Kidney tubule cell (primary cell): Measurements from ENCODE around the gene WDR93.
"Not testable (repeated sequence)": the region's sequence is repeated elsewhere in the genome, so short reads cannot be mapped to it uniquely, and the experiment has no call there.

Source experiments
- DNase-seq: peaks from one replicate; pipeline ENCODE4 v3.0.0-alpha.2; 2018; ENCODE audit warnings: low spot score

Gene WDR93

DNA sequence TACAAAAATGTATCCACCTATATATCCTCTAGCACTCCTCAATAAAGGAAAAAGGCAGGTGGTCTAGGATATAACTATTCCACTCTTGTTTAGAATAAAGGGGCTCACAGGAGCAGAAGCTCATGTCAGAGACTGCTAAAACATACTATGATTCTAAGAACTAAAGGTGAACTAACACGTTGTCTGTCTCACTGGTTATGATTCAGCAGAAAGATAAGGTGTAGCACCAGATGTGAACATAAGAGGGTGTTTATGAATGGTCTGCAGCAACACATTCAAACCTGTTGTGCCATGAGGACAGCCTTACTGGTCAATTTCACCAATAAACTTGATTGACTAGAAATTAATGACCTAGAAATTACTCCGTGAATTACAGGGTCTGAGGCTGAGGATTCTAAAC, 4.6 kb upstream of the WDR93 start:
- DNase-seq, result no peak

DNA sequence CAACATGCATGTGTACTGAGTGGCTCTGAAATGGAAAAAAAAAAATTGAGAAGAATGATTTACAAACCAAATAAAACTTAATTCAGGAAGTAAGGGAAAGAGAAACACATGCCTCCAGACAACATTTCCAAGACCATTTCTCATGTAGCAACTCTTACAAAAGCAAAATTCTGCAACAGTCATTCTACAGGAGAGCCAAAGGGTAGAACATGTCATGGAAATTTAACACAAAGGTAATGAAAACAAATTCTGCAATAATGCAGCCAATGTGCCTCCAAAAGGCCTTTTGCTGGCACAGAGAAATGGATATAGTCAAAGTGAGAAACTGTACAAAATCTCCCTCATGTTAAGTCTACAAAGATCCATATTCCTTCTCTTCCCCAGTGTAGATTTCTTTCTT, 4.1 kb upstream of the WDR93 start:
- DNase-seq, result no peak

DNA sequence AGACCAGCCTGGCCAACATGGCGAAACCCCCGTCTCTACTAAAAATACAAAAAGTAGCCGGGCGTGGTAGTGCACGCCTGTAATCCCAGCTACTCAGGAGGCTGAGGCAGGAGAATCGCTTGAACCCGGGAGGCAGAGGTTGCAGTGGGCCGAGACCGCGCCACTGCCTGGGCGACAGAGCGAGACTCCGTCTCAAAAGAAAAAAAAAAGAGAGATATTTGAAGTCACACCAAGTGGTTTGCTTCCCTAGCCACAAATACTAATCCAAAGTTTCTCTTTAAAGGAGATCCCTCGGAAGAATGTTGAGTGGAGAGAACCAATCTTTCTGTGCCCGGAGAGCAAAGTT, 708 bp upstream of the WDR93 start:
- DNase-seq, result not testable (repeated sequence)

DNA sequence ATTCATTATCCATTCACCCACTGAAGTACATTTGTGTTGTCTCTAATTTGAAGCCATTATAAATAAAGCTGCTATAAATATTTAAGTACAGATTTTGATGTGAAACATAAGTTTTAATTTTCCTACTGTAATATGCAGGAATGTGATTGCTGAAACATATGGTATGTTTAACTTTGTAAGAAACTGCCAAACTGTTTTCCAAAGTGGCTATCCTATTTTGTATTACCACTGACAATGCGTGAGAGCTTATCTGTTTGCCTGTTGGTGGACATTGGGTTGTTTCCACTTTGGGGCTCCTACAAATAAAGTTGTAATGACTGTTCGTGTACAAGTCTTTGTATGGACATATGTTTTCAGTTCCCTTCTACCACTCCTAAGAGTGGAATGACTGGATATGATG, 2.5 kb downstream of the WDR93 start:
- DNase-seq, result no peak

DNA sequence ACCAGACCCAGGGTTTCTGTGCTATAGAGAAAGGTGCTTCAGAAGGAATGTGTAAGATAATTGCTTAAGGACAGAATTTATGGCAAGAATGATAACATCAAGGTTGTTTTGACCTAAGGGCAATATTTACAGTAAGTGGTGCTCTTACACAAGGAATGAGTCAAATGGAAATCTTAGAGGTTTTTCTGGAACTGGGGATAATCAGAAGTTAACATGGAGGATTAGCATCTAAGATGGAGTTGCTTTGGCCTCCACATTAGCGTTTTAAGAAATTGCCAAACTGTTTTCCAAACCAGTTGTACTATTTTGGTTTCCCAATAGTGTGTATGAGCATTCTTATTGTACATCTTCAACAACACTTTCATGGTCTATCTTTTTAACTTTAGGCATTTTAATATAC, 3.1 kb downstream of the WDR93 start:
- DNase-seq, result no peak

DNA sequence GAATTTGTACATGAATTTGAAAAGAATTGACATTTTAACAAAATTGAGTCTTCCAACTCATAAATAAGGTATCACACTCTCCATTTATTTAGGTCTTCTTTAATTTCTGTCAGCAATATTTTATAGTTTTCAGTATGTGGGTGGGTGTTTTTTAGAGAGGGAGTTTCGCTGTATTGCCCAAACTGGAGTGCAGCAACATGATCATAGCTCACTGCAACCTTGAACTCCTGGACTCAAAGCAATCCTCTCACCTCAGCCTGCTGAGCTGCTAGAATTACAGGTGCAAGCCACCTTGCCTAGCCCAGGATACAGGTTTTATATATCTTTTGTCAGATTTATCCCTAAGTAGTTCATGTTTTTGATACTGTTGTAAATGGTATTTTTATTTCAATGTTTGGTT, 4.6 kb downstream of the WDR93 start:
- no peak for DNase-seq

DNA sequence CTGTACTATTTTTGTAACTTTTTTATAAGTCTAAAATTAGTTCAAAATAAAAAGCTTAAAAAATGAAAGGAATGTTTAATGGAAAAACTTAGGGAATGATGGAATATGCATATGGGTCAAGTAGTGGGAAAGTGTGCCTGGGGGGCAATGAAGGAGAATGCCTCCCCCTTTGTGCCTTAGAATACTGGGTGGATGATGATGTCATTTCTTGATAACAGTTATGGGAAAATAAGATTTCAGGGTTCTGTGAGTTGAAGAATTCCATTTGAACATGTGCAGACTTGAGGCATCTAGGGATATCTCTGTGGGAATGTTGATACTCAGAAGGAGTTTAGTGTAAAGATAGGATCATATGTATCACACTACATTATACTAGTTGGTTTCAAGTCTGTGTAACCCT, 13.8 kb downstream of the WDR93 start:
- DNase-seq, result no peak

DNA sequence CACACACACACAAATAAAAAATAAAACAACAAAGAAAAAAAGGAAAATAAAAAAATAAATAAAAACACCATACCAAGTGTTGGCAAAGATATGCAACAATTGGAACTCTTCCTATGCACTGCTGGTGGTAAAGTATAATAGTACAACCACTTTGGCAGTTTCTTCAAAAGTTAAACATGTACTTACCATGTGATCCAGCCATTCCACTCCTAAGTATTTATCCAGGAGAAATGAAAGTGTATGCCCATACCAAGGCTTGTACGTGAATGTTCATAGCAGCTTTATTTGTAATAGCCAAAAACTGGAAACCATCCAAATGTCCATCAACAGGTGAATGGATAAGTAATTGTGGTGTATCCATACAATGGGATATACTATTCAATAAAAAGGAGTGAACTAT, 17.0 kb downstream of the WDR93 start:
- DNase-seq, result no peak

DNA sequence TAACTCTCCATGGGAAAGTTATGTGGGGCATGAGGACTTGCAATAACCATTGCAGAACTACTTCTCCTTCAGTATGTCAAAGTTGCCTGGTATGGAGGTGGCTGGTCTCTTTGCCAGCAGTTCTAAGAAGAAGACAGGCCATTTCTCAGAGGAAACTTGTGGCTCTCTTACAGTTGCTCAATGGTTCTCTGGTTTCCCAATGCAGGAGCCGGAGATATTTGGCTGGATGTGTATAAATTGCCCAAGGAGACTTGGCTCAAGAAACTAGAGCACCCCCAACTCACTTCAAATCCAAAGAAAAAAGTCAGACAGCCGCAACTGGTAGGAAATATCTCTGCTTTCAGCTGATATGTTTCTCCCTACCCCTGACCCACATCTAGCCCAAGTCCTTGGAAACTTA, 24.2 kb downstream of the WDR93 start:
- no peak for DNase-seq

DNA sequence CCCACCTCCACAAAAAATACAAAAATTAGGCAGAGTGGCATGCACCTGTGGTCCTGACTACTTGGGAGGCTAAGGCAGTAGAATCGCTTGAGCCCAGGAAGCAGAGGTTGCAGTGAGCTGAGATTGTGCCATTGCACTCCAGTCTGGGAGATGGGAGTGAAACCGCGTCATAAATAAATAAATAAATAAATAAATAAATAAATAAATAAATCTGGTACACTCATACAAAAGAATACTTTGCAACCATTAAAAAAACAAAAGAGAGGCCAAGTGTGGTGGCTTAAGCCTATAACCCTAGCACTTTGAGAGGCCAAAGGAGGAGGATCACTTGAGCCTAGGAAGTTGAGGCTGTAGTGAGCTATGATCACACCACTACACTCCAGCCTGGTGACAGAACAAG, 32.4 kb downstream of the WDR93 start:
- DNase-seq, result no peak

DNA sequence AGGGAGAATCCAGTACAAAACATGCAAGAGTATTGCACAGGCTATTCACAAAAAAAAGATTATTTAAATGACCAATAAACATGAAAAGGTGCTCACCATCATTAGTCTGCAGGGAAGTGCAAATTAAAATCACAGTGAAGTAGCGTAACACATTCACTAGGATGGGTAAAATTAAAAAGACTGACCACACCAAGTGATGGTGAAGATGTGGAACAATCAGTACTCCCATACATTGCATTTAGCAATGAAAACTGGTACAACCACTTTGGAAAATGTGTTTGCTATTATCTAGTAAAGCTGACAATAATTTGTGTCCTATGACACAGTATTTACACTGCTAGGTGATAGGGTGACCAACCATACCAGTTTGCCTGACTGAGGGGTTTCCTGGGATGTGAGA, 34.0 kb downstream of the WDR93 start:
- no peak for DNase-seq

DNA sequence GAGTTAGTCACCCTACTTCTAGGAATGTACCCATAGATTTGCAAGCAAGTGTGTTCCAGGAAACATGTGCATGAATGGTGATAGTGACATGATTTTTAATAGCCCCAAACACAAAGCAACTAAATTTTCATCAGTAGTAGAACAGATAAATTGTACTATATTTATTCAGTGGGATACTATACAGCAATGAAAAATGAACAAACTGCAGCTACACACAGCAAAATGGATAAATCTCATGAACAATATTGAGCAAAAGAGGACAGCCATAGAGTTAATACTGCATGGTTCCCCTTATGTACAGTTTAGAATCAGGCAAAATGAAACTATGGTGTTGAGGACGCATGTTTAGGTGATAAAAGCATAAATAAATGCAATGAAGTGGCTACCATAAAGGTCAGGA, 34.5 kb downstream of the WDR93 start:
- no peak for DNase-seq

DNA sequence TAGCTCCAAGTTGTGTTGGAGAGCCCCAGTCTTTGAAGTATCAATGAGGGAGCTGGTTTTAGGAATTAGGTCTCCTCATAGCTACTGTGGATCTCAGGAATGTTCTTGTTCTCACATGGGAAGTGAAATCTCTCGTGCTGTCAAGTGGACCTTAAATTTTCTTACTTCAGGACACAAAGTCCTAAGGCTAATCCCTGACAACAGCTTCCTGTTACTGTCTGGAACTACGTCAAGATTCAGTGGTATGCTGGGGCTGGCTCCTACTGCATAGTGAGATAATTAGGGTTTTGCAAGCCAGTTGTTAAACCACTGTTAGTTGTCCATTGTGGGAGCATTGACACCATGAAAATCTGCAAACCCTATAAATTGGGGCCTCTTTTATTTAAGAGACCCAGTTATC, 37.6 kb downstream of the WDR93 start:
- DNase-seq, result no peak

DNA sequence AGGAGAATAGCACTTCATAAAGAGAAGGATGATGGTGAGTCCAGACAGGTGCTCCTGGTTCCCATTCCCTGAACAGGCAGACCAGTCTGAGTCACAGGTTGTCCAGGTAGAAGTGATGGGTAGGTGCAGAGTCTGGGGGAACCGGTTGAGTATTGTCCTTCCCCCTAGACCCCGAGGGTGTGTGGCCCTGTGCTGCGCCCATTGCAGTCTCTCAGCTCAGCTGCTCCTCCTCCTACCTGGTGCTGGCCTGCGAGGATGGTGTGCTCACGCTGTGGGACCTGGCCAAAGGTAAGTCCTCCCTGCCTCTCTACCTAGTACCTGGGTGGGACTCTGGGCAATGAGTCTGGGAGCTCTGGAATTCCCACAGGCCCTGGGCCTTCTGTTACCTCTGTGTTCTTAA, 40.7 kb downstream of the WDR93 start:
- no peak for DNase-seq

DNA sequence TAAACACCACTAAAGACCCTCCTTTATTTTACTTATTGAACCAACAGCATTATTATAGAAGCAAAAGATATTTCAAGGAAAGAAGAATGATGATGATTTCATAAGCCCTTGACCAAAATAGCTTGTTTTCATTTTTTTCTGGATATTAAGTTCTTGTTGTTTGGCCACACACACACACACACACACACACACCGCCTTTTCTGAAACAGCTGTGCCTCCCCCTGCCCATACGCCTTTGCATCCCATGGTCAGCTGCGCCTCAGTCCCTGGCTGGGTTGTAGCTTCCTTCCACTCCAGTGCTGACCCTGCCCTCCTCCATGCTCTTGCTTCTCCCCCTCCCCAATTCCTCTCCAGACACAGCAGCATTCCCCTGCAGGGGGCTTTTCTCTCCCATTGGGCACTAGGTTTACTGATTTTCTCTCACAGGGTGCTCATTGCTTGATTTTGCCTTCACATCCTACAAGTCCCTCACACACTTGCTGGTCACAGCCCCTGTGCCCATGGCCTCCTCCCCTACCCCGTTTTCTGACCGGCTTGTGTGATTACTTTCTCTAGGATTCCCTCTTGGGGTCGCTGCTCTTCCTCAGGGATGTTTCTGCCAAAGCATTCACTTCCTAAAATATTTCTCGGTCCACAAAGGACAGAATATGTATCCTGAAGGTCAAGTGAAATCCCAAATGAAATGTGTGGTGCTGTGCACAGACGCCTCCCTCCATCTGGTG, 42.0 kb downstream of the WDR93 start:
- DNase-seq, result no peak

DNA sequence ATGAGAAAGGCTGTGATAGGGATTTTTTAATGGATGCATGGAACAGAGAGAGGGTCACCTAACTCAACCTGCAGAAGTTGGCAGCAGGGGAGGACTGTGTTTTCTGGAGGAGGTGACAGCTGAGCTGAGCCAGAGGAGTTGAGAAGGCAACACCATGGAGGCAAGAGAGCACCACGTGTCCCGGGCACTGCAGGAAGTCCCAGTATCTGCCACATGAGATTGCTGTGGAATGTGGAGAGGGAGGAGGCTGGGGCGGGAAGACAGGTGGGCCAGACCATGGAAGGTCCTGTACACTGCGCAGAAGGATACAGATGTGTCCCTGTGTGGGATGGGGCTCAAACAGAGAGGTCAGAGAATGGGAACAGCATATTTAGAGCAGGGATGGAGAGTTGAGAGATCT, 45.2 kb downstream of the WDR93 start:
- no peak for DNase-seq

DNA sequence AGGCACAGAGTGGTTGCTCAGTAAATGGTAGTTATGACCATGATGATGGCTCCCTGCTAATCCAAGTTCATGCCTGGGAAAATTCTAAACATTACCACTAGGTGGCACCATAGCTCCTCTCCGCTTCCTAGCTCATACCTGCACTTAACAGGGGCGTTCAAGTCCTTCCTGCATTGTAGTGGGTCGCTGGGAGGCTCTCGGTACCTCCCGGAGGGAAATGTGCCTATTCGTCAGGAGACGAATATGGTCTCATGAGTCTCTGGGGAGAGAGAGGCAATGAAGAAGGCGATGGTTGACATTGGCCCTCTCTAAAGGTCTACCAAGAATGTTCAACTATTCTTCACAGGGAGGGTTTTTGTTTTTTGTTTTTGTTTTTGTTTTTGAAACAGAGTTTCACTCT, 49.5 kb downstream of the WDR93 start:
- DNase-seq, result peak; percentile 79

DNA sequence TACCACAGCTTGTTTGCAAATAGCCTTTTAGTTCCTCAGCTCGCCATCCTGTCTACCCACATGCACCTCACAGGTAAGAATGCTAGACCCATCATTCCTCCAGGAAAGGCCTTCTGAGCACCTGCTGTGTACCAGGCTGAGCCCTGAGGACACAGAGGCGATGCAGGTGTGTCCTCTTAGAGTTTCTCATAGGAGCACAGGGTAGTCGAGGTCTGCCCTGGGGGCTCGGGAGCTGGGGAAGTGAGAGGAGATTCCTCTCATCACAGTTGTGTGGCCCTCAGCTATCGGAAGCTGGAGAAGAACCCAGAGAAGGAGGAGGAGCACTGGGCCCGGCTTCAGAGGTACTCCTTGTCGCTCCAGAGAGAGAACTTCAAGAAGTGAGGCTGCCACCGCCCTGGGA, 52.4 kb downstream of the WDR93 start:
- DNase-seq, result no peak

DNA sequence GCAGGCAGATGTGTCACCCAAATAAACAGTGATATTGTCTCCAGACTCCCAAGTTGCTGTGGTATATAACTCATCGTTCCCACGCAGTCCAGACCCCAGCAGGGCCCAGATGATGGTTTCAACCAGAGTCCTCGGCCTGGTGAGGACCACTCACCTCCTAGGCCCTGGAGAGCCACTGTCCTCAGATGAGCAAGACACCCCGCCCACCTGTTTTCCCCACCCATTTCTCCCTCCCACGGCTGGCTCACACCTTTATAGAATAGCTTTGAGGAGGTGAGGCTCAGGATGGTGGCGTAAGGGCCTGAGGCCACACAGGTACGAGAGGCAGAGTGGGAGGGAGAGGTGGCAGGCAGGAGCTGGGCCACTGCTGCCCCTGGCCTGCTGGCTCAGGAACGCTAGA, 53.0 kb downstream of the WDR93 start:
- DNase-seq, result no peak

DNA sequence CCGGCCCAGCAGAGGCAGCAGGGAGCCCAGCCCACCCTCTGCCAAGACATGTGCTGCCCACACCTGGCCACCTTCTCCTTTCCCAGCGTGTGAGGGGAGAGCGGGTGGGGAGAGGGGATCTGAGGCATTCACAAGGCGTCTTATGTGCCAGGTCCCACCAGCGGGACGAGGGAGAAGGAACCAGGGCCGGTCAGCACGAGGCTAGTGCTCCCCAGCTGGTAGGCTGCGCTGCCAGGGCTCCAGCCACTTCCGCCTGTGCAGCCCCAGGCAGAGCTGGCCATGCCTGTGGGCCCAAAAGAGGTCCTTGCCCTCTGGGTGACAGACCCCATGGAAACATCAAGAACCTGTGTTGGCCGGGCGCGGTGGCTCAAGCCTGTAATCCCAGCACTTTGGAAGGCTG, 54.5 kb downstream of the WDR93 start:
- DNase-seq, result no peak

DNA sequence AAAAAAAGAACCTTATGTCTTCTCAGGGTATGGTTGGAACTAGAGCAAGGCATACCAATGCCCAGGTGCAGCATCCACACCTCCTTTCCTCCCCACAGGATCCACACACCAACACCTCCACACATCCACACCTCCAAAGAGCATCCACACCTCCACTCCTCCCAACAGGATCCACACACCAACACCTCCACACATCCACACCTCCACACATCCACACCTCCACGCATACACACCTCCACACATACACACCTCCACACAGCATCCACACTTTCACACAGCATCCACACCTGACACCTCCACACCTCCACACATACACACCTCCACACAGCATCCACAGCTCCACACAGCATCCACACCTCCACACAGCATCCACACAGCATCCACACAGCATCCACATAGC, 55.2 kb downstream of the WDR93 start:
- no peak for DNase-seq

DNA sequence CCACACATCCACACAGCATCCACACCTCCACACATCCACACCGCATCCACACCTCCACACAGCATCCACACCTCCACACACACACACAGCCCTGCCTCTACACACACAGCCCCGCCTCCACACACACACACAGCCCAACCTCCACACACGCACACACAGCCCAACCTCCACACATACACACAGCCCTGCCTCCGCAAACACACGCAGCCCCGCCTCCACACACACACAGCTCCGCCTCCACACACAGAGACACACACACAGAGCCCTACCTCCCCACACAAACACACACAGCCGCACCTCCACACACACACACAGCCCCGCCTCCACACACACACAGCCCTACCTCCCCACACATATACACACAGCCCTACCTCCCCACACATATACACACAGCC, 55.8 kb downstream of the WDR93 start:
- no peak for DNase-seq

DNA sequence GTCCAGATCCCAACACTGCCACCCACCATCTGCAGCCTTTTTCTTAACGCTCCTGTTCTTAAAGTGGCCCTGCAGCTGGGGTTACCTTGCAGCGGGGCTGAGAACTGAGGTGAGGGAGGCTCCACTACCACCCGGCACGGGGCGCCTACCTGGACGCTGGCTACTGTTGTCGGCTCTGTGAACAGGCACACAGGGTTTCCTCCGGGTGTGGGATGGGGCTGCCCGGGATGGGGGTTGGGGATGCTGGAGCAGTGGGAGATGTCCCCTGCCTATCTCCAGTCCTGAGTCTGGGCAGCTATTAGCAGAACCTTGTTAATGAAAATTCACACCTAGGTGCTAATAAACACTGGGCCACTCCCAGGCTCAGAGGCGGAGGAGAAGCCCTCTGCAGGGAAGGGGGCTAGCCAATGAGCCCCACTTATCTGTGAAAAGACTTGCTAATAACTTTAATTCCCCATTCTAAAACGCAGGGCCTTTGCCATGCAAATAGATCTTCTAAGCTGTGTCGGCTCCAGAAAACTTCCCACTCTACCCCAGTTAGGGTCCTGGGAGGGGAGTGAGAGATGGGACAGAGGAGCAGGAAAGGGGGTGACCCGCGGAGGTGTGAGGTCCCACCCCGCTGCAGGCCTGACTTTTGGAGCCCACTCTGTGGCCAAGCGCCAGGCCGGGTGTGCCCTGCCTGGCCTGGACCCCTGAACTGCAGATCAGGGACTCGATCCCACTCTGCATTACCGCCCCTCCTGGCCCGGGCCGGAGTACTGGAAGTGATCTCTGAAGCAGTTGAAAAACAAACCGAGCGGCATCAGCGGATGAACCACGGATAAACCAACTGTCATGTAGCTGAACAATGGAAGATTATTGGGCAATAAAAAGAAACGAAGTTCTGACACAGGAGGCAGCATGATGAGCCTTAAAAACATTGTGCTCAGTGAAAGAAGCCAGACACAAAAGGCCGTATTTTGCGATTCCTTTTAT, 57.4 kb downstream of the WDR93 start:
- DNase-seq, result no peak

DNA sequence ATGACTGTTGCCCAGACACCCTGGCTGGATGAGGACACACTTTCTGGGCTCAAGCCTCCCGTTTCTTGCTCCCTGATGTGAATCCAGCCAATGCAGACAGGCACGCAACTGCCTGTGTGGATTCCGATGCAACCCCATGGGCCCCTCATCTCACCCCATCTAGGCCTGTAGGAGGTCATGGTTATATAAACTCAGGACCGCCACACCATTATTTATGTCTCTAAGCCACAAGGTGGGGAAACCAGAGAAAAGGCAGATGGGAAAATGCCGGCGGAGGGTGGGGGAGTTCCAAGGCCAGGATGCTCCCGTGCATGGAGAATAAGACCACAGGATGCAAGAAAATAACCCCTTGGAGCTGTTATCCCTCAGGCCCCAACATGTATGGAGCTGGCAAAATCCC, 58.4 kb downstream of the WDR93 start:
- DNase-seq, result no peak
